Parathyroid adenoma (tissue), 2 donors: Measurements from ENCODE around the gene ALDH1L1.
A peak's percentile ranks its signal among the peaks of the same experiment; 100 is the strongest.

Experiments used
- H2AFZ ChIP-seq: fragments of 300-600 bp; sonication (generic); one replicate; pipeline ENCODE4 v1.7.0; 2017; ENCODE audit warnings: antibody characterized with exemption, mild to moderate bottlenecking
- H3K27ac ChIP-seq: fragments of 300-600 bp; sonication (generic); one replicate; pipeline ENCODE4 v1.7.0; 2017
- H3K27me3 ChIP-seq: fragments of 300-600 bp; sonication (generic); one replicate; pipeline ENCODE4 v1.7.0; 2017; ENCODE audit warnings: low read length; ENCODE audit not compliant: control insufficient read depth, insufficient read depth
- H3K36me3 ChIP-seq: fragments of 300-600 bp; sonication (generic); one replicate; pipeline ENCODE4 v1.7.0; 2017; ENCODE audit warnings: low read length; ENCODE audit not compliant: control insufficient read depth, insufficient read depth
- H3K4me1 ChIP-seq: fragments of 300-600 bp; sonication (generic); one replicate; pipeline ENCODE4 v1.7.0; 2017; ENCODE audit warnings: control low read depth
- H3K4me2 ChIP-seq: fragments of 300-600 bp; sonication (generic); one replicate; pipeline ENCODE4 v1.7.0; 2017; ENCODE audit warnings: low read length
- H3K4me3 ChIP-seq: fragments of 300-600 bp; sonication (generic); one replicate; pipeline ENCODE4 v1.7.0; 2017; ENCODE audit warnings: low read depth, low read length
- H3K79me2 ChIP-seq: fragments of 300-600 bp; sonication (generic); one replicate; pipeline ENCODE4 v1.7.0; 2017; ENCODE audit warnings: control low read depth
- H3K9ac ChIP-seq: fragments of 300-600 bp; sonication (generic); one replicate; pipeline ENCODE4 v1.7.0; 2017; ENCODE audit warnings: mild to moderate bottlenecking
- H3K9me3 ChIP-seq: fragments of 300-600 bp; sonication (generic); one replicate; pipeline ENCODE4 v1.7.0; 2017; ENCODE audit warnings: low read length; ENCODE audit not compliant: control insufficient read depth
- TF ChIP-seq, protein P1 (sequence below): fragments of 300-600 bp; sonication (generic); IDR thresholded peaks from one replicate; pipeline ENCODE4 v1.7.0; 2017; ENCODE audit warnings: antibody characterized with exemption, mild to moderate bottlenecking
- donor health status: primary hyperparathyroidism.

The ALDH1L1 gene

DNA sequence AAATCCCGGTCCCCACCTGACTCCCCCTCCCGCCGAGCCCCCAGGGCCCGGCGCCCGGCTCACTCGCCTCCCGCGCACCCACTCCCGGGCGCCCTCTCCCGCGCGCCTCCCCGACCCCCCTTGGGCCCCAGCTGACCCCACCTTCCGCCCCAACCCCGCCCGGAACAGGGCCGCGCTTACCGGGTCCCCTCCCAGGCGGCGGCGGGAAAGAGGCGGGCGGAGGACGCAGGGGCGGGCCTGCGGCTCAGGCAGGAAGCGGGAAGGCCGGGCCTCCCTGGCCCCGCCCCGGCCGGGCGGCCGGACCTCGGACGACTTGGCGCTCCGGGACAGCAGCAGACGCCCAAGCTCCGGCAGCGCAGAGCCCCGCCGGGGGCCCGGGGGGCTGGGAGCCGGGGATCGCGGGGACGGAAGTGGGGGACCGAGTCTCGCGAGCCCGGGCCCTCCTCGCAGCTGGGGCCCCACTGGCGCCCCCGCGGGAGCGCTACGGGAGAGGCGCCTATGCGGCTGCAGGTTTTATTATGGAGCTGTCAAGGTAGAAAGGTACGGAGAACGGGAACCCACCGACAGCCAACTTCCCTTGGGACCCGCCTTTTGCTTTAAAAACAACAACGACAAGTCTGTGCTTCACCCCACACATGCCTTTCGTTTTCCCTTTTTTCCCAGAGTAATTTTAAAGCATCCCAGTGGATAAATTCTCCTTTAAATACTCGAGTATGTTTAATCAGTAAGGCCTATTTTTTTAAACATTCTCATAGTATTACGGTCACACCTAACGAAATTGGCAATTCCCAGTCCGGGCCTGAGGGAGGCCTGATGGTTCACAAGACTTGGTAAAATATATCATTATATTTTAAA lies 96.2 kb downstream of the ALDH1L1 start, which contains the start of gene SLC41A3:
Gene SLC41A3, minus strand, starts transcription at position 212 of the 855 bp plus-strand sequence. CDS start 15,905 bp downstream, outside the sequence.
- peak within 1 kb of the TSS; percentile 72 for H3K27ac ChIP-seq
- H3K9ac ChIP-seq: peak within 1 kb of the TSS; percentile 3

DNA sequence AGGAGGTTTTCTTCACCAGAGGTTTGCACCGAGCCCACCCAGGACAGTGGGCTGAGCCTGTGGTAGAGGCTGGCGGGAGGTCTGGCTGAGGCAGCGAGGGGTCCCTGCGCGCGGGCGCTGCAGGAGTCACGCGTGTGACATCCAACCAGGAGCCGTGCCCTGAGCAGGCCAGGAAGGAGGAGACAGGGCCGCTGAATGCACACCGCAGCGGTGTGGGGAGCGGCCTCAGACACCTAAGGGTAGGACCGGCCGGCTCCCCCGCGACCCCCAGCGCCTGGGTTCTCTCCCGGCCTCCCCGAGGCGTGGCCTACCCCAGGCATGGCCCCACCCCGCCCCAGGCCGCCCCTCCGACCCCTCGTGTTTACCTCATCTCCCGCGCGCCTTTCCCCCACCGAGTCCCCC lies 96.9 kb downstream of the ALDH1L1 start:
- Histone ChIP-seq H3K9ac (peak overlapping the region; percentile 3), H3K4me3 (peak overlapping the region; percentile 72), H3K4me2 (peak overlapping the region; percentile 91), H3K9me3 (no peaks in the 10 kb centered on the region), H3K79me2 (no peaks in the 10 kb centered on the region), H2AFZ (peak overlapping the region; percentile 89), H3K36me3 (no peaks in the 10 kb centered on the region), H3K27me3 (no peaks in the 10 kb centered on the region), H3K27ac (peak overlapping the region; percentile 72), H3K4me1 (peaks cover 2% of the 10 kb centered on the region)
- TF ChIP-seq, protein P1, sequence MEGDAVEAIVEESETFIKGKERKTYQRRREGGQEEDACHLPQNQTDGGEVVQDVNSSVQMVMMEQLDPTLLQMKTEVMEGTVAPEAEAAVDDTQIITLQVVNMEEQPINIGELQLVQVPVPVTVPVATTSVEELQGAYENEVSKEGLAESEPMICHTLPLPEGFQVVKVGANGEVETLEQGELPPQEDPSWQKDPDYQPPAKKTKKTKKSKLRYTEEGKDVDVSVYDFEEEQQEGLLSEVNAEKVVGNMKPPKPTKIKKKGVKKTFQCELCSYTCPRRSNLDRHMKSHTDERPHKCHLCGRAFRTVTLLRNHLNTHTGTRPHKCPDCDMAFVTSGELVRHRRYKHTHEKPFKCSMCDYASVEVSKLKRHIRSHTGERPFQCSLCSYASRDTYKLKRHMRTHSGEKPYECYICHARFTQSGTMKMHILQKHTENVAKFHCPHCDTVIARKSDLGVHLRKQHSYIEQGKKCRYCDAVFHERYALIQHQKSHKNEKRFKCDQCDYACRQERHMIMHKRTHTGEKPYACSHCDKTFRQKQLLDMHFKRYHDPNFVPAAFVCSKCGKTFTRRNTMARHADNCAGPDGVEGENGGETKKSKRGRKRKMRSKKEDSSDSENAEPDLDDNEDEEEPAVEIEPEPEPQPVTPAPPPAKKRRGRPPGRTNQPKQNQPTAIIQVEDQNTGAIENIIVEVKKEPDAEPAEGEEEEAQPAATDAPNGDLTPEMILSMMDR: no peak

More for the DNA sequence above, 96.2 kb downstream of the ALDH1L1 start, which contains the start of gene SLC41A3:
- Histone ChIP-seq H3K27me3 (no peaks in the 10 kb centered on the region), H3K4me3 (peak within 1 kb of the TSS; percentile 72), H2AFZ (peak within 1 kb of the TSS; percentile 89), H3K36me3 (no peaks in the 10 kb centered on the region), H3K79me2 (no peaks in the 10 kb centered on the region), H3K4me1 (peaks cover 2% of the 10 kb centered on the region), H3K9me3 (no peaks in the 10 kb centered on the region), H3K4me2 (peak within 1 kb of the TSS; percentile 91)
- TF ChIP-seq, protein P1: peak; percentile 52

- H3K4me2 ChIP-seq: peak overlapping the region; percentile 91
- no peaks in the 10 kb centered on the region for H3K79me2 ChIP-seq
- no peaks in the 10 kb centered on the region for H3K36me3 ChIP-seq
- H3K4me3 ChIP-seq: peak overlapping the region; percentile 72
- H3K9ac ChIP-seq: no peak overlapping the region
- peak overlapping the region; percentile 72 for H3K27ac ChIP-seq
- peak overlapping the region; percentile 89 for H2AFZ ChIP-seq
- TF ChIP-seq, protein P1: no peak
- no peaks in the 10 kb centered on the region for H3K9me3 ChIP-seq
- H3K4me1 ChIP-seq: peaks cover 2% of the 10 kb centered on the region
- no peaks in the 10 kb centered on the region for H3K27me3 ChIP-seq
These were observed 97.3 kb downstream of the ALDH1L1 start for GRCh38 chr3:126083138-126083445.

DNA sequence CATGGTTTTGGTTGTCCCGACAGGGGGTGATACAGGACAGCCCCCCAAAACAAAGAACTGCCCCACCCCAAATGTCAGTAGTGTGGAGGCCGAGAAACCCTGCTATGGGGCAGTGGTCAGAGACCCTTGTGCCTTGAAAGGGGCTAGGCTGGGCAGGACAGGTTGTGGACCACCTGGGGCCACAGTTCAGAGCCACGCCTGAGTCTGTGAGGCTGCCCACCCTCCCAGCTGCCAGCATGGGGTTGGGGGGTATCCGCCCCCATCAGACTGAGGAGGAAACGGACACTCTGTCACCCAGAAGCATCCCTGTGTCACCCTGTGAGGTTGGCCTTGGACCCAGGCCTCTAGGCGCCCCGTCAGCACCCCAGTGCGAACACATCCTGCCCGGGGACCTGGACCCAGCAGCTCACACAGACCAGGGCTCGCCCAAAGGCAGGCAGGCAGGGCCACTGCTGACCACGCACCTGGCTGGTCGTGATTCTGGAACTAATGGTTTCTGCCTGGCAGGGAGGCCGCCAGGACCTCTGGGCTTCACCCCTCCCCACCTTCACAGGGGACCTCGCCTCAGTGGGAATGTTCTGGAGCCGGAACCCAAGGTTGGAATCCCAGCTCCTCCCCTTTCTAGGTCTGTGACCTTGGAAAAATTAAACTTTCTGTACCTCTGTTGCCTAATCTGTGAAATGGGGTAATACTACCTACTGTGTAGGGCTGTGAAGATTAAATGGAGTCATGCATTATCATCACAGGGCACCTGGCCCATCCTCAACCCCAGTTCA lies 97.8 kb downstream of the ALDH1L1 start:
- H3K36me3 ChIP-seq: no peaks in the 10 kb centered on the region
- no peaks in the 10 kb centered on the region for H3K27me3 ChIP-seq
- peak overlapping the region; percentile 91 for H3K4me2 ChIP-seq
- H3K4me3 ChIP-seq: peak overlapping the region; percentile 72
- H3K9ac ChIP-seq: no peak overlapping the region
- peak overlapping the region; percentile 89 for H2AFZ ChIP-seq
- TF ChIP-seq, protein P1: no peak
- peaks cover 2% of the 10 kb centered on the region for H3K4me1 ChIP-seq
- peak overlapping the region; percentile 72 for H3K27ac ChIP-seq
- no peaks in the 10 kb centered on the region for H3K9me3 ChIP-seq
- no peaks in the 10 kb centered on the region for H3K79me2 ChIP-seq
